Measurements from ENCODE around the gene ALLC. TPM values are rescaled to one million over a fixed set of nuclear protein-coding genes. Genes with fewer than 3 reads are reported as not detected.

Gene ALLC
- total and polyA plus RNA-seq, 7 experiments from 2014 or later = not detected

DNA sequence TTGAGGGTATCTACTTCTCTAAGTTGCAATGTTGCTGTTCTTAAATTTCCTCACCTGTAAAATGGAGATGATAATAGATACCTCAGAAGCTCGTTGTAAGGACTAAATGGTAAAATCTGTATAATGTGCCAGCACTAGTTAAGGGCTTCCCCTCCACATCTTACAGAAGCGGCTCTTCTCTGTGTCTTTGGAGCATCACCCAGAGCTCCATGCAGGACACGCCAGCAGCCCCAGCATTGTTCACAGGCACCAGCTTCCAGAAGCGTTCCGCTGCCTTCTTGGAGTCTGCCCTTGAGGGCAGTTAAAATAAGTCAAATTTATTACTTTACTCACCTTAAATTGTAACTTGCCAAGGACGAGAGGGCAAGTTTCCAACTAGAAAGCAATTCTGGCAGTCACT is 51.2 kb downstream of the ALLC start:
- POLR2A ChIA-PET = no interaction called here
- no peak for DNase-seq

DNA sequence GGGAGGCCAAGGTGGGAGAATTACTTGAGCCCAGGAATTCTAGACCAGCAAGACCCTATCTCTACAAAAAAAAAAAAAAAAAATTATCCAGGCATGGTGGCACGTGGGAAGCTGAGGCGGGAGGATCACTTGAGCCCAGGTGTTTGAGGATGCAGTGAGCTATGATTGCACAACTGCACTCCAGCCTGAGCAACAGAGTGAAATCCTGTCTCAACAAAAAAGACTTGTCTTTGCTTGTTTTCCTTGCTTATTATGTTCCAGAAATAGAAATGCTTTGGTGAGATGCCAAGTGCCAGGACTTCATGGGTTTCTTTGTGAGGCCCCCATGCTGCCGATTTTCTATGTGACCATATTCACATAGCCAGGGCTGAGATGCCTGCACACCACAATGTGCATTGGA is 54.4 kb downstream of the ALLC start:
- H3K9me3 ChIP-seq (ENCODE audit: control insufficient read depth in 2 of 3, low read length in 3 of 3) = no peaks in the 10 kb centered on the region
- no peak overlapping the region for H3K4me3 Mint-ChIP-seq
- H3K36me3 Mint-ChIP-seq = peaks cover 0 to 6% (median 0%) of the 10 kb centered on the region in 5 donors
- H3K4me1 ChIP-seq (ENCODE audit: control insufficient read depth in 2 of 2, insufficient read depth in 2 of 2, low read length in 2 of 2) = no peaks in the 10 kb centered on the region
- ChIA-PET POLR2A (no interaction called here), CTCF (no interaction called here)
- ATAC-seq (no peak), DNase-seq (no peak)
- H3K27me3 Mint-ChIP-seq = peaks cover 0 to 19% (median 7%) of the 10 kb centered on the region in 5 donors
- no peak overlapping the region for H3K27ac Mint-ChIP-seq
- peaks cover 0 to 8% (median 0%) of the 10 kb centered on the region in 11 donors for H3K9me3 Mint-ChIP-seq
- no peaks in the 10 kb centered on the region for H3K27me3 ChIP-seq (ENCODE audit: control insufficient read depth in 2 of 2, insufficient read depth in 2 of 2, low read length in 2 of 2)
- intact Hi-C loops (cut with micrococcal nuclease) = no loop called here
- H3K27ac ChIP-seq (ENCODE audit: low read depth, low read length) = no peak overlapping the region
- H3K4me1 Mint-ChIP-seq = no peaks in the 10 kb centered on the region
- no peak overlapping the region for H3K4me3 ChIP-seq (ENCODE audit: low read length)
- no peaks in the 10 kb centered on the region for H3K36me3 ChIP-seq (ENCODE audit: control insufficient read depth in 2 of 3, insufficient read depth in 3 of 3, low read length in 3 of 3)

More for the DNA sequence above, 51.2 kb downstream of the ALLC start:
- H3K27me3 ChIP-seq (ENCODE audit: control insufficient read depth in 2 of 2, insufficient read depth in 2 of 2, low read length in 2 of 2) = peaks cover 0 to 4% of the 10 kb centered on the region in 2 donors
- H3K4me1 ChIP-seq (ENCODE audit: control insufficient read depth in 2 of 2, insufficient read depth in 2 of 2, low read length in 2 of 2) = no peaks in the 10 kb centered on the region
- peaks cover 0 to 6% (median 0%) of the 10 kb centered on the region in 5 donors for H3K36me3 Mint-ChIP-seq
- H3K4me1 Mint-ChIP-seq = peaks cover 0 to 7% (median 5%) of the 10 kb centered on the region in 7 donors
- H3K27me3 Mint-ChIP-seq = peaks cover 5 to 40% (median 17%) of the 10 kb centered on the region in 5 donors
- no peak overlapping the region for H3K27ac ChIP-seq (ENCODE audit: low read depth, low read length)
- H3K4me3 Mint-ChIP-seq = no peak overlapping the region
- H3K4me3 ChIP-seq (ENCODE audit: low read length) = no peak overlapping the region
- intact Hi-C loops (cut with micrococcal nuclease) = no loop called here
- H3K36me3 ChIP-seq (ENCODE audit: control insufficient read depth in 2 of 3, insufficient read depth in 3 of 3, low read length in 3 of 3) = no peaks in the 10 kb centered on the region
- H3K9me3 Mint-ChIP-seq = peaks cover 0 to 8% (median 0%) of the 10 kb centered on the region in 11 donors
- CTCF ChIA-PET = no interaction called here
- H3K9me3 ChIP-seq (ENCODE audit: control insufficient read depth in 2 of 3, low read length in 3 of 3) = no peaks in the 10 kb centered on the region
- no peak overlapping the region for H3K27ac Mint-ChIP-seq
- ATAC-seq = no peak

DNA sequence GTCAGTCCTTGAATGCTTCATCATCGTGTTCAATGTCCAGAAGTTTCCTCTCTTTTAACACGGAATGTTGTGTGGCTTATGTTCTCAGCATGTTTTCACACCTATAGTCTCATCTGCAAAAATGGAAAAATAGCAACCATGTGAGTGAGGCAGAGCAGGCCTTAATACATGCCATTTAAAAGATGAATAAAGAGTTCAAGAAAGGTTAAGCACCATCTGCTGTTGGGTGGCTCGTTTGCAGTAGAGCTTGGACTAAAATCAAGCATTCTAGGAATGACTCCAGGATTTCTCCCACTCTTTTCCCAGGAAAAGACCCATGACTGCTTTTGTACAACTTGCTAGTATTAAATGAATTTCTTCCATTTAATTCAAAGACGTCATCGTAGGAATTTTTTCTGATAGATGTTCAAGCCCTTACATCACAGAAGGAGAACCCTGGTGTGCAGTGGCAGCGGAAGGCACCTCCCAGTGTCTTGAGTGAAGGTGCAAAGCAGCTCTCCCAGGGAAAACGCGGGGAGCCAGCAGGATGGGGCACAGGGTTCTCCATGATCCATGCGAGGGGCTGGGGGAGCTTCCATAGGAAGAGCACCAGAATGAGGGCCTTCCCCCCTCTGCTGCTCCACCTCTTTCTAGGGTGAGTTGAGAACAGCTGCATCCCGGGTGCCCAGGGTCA is 55.0 kb downstream of the ALLC start:
- Mint-ChIP-seq H3K27me3 (peaks cover 0 to 14% (median 4%) of the 10 kb centered on the region in 5 donors), H3K4me3 (no peak overlapping the region), H3K27ac (no peak overlapping the region), H3K4me1 (no peaks in the 10 kb centered on the region), H3K36me3 (peaks cover 0 to 6% (median 0%) of the 10 kb centered on the region in 5 donors), H3K9me3 (peaks cover 0 to 8% (median 0%) of the 10 kb centered on the region in 11 donors)
- ChIA-PET CTCF (interaction anchor here (0.5 kb wide), 1 partner anchor 20 kb away, joined by 3 read pairs; no protein-coding TSS in a partner anchor), POLR2A (no interaction called here)
- no peak for ATAC-seq
- Histone ChIP-seq H3K36me3 (ENCODE audit: control insufficient read depth in 2 of 3, insufficient read depth in 3 of 3, low read length in 3 of 3) (no peaks in the 10 kb centered on the region), H3K9me3 (ENCODE audit: control insufficient read depth in 2 of 3, low read length in 3 of 3) (no peaks in the 10 kb centered on the region), H3K4me3 (ENCODE audit: low read length) (no peak overlapping the region), H3K27ac (ENCODE audit: low read depth, low read length) (no peak overlapping the region), H3K4me1 (ENCODE audit: control insufficient read depth in 2 of 2, insufficient read depth in 2 of 2, low read length in 2 of 2) (no peaks in the 10 kb centered on the region), H3K27me3 (ENCODE audit: control insufficient read depth in 2 of 2, insufficient read depth in 2 of 2, low read length in 2 of 2) (no peaks in the 10 kb centered on the region)
- intact Hi-C loops (cut with micrococcal nuclease) = no loop called here
- DNase-seq = no peak

DNA sequence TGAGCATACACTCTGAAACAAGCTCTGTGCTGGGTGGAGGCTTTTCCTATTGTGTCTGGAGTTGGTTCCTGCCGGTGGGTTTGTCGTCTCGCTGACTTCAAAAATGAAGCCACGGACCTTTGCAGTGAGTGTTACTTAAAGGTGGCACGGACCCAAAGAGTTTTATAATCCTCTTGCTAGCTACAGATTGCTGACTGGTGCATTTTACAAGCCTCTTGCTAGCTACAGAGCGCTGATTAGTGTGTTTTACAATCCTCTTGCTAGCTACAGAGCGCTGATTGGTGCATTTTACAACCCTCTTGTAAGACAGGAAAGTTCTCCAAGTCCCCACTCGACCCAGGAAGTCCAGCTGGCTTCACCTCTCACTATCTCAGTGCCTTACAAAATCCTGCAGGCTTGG is 60.7 kb downstream of the ALLC start:
- Mint-ChIP-seq H3K36me3 (no peaks in the 10 kb centered on the region), H3K4me3 (no peak overlapping the region), H3K27me3 (peaks cover 3 to 7% (median 4%) of the 10 kb centered on the region in 5 donors), H3K4me1 (no peaks in the 10 kb centered on the region), H3K27ac (no peak overlapping the region), H3K9me3 (peaks cover 0 to 24% (median 13%) of the 10 kb centered on the region in 11 donors)
- ChIA-PET CTCF (interaction anchor here (0.7 kb wide), 1 partner anchor 19 kb away, joined by 3 read pairs; no protein-coding TSS in a partner anchor), POLR2A (no interaction called here)
- Histone ChIP-seq H3K4me3 (ENCODE audit: low read length) (no peak overlapping the region), H3K4me1 (ENCODE audit: control insufficient read depth in 2 of 2, insufficient read depth in 2 of 2, low read length in 2 of 2) (no peaks in the 10 kb centered on the region), H3K36me3 (ENCODE audit: control insufficient read depth in 2 of 3, insufficient read depth in 3 of 3, low read length in 3 of 3) (no peaks in the 10 kb centered on the region), H3K27ac (ENCODE audit: low read depth, low read length) (no peak overlapping the region), H3K9me3 (ENCODE audit: control insufficient read depth in 2 of 3, low read length in 3 of 3) (no peaks in the 10 kb centered on the region), H3K27me3 (ENCODE audit: control insufficient read depth in 2 of 2, insufficient read depth in 2 of 2, low read length in 2 of 2) (no peaks in the 10 kb centered on the region)
- intact Hi-C loops (cut with micrococcal nuclease) = no loop called here
- DNase-seq (no peak), ATAC-seq (no peak)

DNA sequence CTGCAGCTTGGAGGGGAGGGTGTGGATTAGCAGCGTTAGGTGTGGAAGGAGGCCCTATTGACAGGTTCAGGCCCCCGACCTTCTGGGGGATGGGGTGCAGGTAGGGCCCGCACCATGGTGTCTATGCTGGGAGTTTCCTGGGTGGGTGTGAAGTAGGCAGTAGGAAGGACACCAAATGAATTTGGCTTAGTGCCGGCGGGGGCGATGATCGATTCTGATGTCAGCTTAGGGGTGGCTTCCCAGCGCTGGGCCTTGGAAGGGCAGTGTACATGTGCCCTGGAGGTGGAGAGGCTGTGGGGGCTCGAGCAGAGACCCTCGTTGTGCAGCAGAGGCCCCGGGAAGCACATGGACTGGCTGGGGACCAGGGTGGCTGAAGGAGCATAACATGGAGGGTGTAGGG is 67.0 kb downstream of the ALLC start:
- H3K9me3 Mint-ChIP-seq = peaks cover 0 to 26% (median 12%) of the 10 kb centered on the region in 11 donors
- no peaks in the 10 kb centered on the region for H3K9me3 ChIP-seq (ENCODE audit: control insufficient read depth in 2 of 3, low read length in 3 of 3)
- no peak for ATAC-seq
- H3K27me3 ChIP-seq (ENCODE audit: control insufficient read depth in 2 of 2, insufficient read depth in 2 of 2, low read length in 2 of 2) = no peaks in the 10 kb centered on the region
- no peak overlapping the region for H3K27ac Mint-ChIP-seq
- no peak overlapping the region for H3K4me3 Mint-ChIP-seq
- no peaks in the 10 kb centered on the region for H3K4me1 ChIP-seq (ENCODE audit: control insufficient read depth in 2 of 2, insufficient read depth in 2 of 2, low read length in 2 of 2)
- DNase-seq = no peak
- intact Hi-C loops (cut with micrococcal nuclease) = no loop called here
- ChIA-PET POLR2A (no interaction called here), CTCF (no interaction called here)
- peaks cover 0 to 7% (median 0%) of the 10 kb centered on the region in 7 donors for H3K4me1 Mint-ChIP-seq
- no peaks in the 10 kb centered on the region for H3K36me3 Mint-ChIP-seq
- peaks cover 0 to 43% (median 21%) of the 10 kb centered on the region in 5 donors for H3K27me3 Mint-ChIP-seq
- no peak overlapping the region for H3K4me3 ChIP-seq (ENCODE audit: low read length)
- H3K27ac ChIP-seq (ENCODE audit: low read depth, low read length) = no peak overlapping the region
- no peaks in the 10 kb centered on the region for H3K36me3 ChIP-seq (ENCODE audit: control insufficient read depth in 2 of 3, insufficient read depth in 3 of 3, low read length in 3 of 3)

DNA sequence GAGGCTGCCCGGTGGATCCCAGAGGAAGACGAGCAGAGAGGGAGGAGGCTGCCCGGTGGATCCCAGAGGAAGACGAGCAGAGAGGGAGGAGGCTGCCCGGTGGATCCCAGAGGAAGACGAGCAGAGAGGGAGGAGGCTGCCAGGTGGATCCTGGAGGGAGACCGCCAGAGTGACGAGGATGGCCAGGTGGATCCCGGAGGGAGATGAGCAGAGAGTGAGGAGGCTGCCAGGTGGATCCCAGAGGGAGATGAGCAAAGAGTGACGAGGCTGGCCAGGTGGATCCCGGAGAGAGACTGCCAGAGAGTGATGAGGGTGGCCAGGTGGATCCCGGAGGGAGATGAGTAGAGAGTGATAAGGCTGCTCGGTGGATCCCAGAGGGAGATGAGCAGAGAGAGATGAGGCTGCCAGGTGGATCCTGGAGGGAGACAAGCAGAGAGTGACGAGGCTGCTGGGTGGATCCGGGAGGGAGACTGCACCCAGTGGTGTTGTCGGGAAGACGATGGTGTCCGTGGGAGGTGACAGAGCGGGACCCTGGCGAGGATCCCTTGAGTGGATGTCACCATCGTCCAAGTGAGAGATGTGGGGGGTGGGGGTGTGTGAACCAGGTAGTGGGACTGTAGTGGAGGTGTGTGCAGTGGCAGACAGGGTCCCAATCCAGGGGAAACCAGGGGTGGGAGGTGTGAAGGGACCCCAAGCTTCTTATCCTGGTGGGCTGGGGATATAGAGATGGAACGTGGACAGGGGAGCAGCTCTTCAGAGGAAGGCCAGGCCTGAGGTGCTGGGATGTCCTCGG is 67.7 kb downstream of the ALLC start:
- CTCF ChIA-PET = interaction anchor here (0.6 kb wide), 1 partner anchor 188 kb away, joined by 4 read pairs; no protein-coding TSS in a partner anchor
- Histone ChIP-seq H3K36me3 (ENCODE audit: control insufficient read depth in 2 of 3, insufficient read depth in 3 of 3, low read length in 3 of 3) (no peaks in the 10 kb centered on the region), H3K4me1 (ENCODE audit: control insufficient read depth in 2 of 2, insufficient read depth in 2 of 2, low read length in 2 of 2) (no peaks in the 10 kb centered on the region), H3K4me3 (ENCODE audit: low read length) (no peak overlapping the region), H3K27me3 (ENCODE audit: control insufficient read depth in 2 of 2, insufficient read depth in 2 of 2, low read length in 2 of 2) (no peaks in the 10 kb centered on the region), H3K9me3 (ENCODE audit: control insufficient read depth in 2 of 3, low read length in 3 of 3) (no peaks in the 10 kb centered on the region), H3K27ac (ENCODE audit: low read depth, low read length) (no peak overlapping the region)
- POLR2A ChIA-PET = no interaction called here
- DNase-seq (no peak), ATAC-seq (no peak)
- intact Hi-C loops (cut with micrococcal nuclease) = no loop called here
- H3K36me3 Mint-ChIP-seq = no peaks in the 10 kb centered on the region
- peaks cover 0 to 7% (median 0%) of the 10 kb centered on the region in 7 donors for H3K4me1 Mint-ChIP-seq
- H3K9me3 Mint-ChIP-seq = peaks cover 0 to 20% (median 7%) of the 10 kb centered on the region in 11 donors
- peaks cover 0 to 43% (median 21%) of the 10 kb centered on the region in 5 donors for H3K27me3 Mint-ChIP-seq
- H3K4me3 Mint-ChIP-seq = no peak overlapping the region
- H3K27ac Mint-ChIP-seq = no peak overlapping the region

Data from naive thymus-derived CD4-positive, alpha-beta T cell (primary cell).